ENCODE data around the gene LRRN2.

Gene LRRN2

GRCh38 chr1:204627436-204627835 lies 58.1 kb downstream of the LRRN2 start:
- no peak overlapping the region for H3K4me3 ChIP-seq (ENCODE audit: low read depth, low read length)
- TF ChIP-seq, protein P1, sequence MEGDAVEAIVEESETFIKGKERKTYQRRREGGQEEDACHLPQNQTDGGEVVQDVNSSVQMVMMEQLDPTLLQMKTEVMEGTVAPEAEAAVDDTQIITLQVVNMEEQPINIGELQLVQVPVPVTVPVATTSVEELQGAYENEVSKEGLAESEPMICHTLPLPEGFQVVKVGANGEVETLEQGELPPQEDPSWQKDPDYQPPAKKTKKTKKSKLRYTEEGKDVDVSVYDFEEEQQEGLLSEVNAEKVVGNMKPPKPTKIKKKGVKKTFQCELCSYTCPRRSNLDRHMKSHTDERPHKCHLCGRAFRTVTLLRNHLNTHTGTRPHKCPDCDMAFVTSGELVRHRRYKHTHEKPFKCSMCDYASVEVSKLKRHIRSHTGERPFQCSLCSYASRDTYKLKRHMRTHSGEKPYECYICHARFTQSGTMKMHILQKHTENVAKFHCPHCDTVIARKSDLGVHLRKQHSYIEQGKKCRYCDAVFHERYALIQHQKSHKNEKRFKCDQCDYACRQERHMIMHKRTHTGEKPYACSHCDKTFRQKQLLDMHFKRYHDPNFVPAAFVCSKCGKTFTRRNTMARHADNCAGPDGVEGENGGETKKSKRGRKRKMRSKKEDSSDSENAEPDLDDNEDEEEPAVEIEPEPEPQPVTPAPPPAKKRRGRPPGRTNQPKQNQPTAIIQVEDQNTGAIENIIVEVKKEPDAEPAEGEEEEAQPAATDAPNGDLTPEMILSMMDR (IDR thresholded peaks at IDR 0.05; ENCODE audit: low read depth, low read length) = no peak

- TF ChIP-seq, protein P1 (IDR thresholded peaks at IDR 0.05; ENCODE audit: low read depth, low read length) = no peak
- no peak overlapping the region for H3K4me3 ChIP-seq (ENCODE audit: low read depth, low read length)
These were observed 59.2 kb downstream of the LRRN2 start for GRCh38 chr1:204626381-204626780.

DNA sequence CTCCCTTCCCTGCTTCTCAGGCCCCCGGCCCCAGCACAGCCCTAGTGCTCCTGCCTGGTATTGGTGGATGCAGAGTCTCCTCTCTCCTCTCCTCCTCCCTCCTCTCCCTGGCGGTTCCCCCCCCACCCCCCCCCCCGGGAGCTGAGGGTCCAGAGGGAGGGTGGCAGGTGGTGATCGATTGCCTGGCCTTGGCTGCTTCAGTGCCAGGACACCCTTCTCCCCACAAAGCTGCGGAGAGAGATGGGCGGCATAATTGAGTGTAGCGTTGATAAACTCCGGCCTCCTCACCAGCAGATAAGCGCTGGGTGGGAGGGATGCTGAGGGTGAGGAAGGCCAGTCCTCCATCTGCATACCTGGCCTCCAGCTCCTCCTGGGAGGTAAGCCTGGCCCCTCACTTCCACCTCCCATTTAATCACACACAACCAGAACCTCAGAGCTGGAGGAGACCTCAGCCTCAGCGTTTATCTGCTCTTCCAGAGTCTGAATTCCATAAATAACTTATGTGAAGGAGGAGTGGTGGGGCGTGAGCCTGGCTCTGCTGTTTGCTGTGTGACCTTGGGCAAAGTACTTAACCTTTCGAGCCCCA lies 60.8 kb downstream of the LRRN2 start:
- TF ChIP-seq, protein P1 (IDR thresholded peaks at IDR 0.05; ENCODE audit: low read depth, low read length) = no peak
- H3K4me3 ChIP-seq (ENCODE audit: low read depth, low read length) = no peak overlapping the region

DNA sequence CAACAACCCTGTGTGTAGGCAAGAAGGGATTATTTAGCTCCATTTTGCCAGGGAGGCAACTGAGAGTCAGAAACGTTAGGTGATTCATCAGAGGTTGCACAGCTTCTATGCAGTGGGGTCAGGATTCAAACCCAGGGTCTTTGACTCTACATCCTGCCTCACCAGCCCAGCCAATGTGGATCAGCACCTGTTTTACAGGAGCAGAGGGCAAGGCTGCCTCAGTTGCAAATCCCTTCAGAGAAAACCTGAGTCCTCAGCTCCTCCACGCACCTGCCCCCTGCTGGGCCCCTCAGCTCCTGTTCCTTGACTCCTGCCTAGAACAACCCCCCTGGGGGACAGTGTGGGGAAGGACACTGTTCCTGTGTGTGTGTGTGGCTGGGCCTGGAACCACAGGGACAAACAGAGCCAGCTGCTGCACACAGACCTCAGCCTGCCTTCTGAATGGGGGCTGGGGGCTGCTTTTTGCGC lies 61.6 kb downstream of the LRRN2 start:
- TF ChIP-seq, protein P1 (IDR thresholded peaks at IDR 0.05; ENCODE audit: low read depth, low read length) = no peak
- H3K4me3 ChIP-seq (ENCODE audit: low read depth, low read length) = no peak overlapping the region

GRCh38 chr1:204623365-204623893 lies 62.1 kb downstream of the LRRN2 start:
- TF ChIP-seq, protein P1 (IDR thresholded peaks at IDR 0.05; ENCODE audit: low read depth, low read length) = no peak
- H3K4me3 ChIP-seq (ENCODE audit: low read depth, low read length) = no peak overlapping the region

GRCh38 chr1:204621996-204622395 lies 63.5 kb downstream of the LRRN2 start:
- no peak overlapping the region for H3K4me3 ChIP-seq (ENCODE audit: low read depth, low read length)
- TF ChIP-seq, protein P1 (IDR thresholded peaks at IDR 0.05; ENCODE audit: low read depth, low read length) = no peak

DNA sequence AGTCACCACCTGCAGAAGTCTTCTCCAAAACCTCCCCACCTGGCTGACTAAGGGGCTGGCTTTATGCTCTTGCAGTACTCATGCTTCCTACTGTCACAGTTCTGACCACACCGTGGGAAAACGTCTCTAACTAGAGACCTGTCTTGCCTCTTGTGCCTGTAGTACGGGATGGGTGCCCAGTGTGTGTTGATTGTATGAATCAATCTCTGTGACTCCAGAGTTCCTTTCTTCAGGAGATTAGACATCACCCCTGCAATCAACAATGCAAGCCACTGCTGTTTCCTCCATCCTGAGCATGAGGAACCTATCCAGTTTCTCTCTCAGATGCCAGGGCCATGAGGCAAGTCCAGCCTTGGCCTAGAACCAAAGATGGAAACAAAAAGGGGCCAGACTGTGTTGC lies 64.1 kb downstream of the LRRN2 start:
- TF ChIP-seq, protein P1 (IDR thresholded peaks at IDR 0.05; ENCODE audit: low read depth, low read length) = no peak
- no peak overlapping the region for H3K4me3 ChIP-seq (ENCODE audit: low read depth, low read length)

All from WI38 (cell line).